OCI-M2 (cell line): ENCODE measurements around the gene IGF2.

Source experiments
- DNase-seq: peaks from one replicate; lab custom pipeline; 2025; ENCODE audit not compliant: unreplicated experiment; lab: John Stamatoyannopoulos, UW

The IGF2 gene

DNA sequence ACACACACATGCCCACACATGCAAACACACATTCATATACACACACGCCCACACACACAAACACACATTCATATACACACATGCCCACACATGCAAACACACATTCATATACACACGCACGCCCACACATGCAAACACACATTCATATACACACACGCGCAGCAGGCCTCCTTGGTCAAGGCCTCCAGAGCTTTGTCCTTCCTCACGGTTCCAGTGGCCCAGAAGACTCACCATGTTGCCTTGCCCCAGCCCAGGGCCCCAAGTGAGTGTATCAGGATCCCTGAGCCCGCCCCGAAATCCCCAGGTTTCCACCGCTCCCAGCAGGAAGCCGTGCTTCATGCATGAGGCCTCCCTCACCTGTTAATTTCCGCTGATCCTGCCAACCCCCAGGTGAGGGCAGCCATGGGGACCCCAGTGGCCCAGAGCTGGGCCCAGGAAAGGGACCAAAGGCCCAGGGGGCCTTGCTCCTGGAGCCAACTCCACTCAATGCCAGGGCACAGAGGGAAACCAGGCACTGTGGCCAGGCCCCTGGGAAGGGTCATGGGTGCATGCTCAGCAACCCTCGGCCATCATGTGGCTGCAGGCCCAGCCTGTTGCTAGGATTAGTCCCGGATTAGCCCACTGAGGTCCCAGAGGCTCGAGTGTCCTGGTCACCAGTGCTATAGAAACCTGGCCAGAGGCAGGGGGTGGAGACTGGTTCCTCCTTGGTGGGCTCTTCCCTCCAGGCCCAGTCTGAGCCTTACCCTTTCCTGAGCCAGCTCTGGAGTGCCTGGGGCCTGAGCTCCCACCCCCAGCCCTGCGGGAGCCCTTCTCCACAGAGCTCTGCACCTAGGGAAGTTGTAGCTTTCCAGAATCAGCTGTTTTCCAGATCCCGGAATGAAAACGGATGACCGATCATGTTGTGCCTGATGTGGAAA is 34.4 kb downstream of the IGF2 start:
- no peak for DNase-seq

- DNase-seq = no peak
Observed at GRCh38 chr11:2103668-2104523, 35.3 kb downstream of the IGF2 start.

DNA sequence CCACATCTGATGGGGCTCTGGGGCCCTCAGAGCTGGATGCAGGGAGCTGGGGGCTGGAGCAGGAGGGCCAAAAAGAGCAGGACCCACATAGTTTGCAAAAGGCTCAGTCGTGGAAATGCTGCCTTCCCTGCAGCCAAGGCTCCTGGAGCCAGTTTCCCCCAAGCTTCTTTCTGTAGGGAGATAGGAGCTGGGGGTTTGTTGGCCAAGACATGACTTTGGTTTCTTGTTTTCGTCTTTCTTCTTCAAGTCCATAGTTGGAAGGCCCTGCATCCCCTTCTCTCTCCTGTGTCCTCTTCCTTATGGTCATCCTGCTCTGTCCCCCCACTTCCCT is 36.3 kb downstream of the IGF2 start:
- DNase-seq = no peak

- DNase-seq = no peak
Observed at GRCh38 chr11:2102132-2102882, 36.9 kb downstream of the IGF2 start.

DNA sequence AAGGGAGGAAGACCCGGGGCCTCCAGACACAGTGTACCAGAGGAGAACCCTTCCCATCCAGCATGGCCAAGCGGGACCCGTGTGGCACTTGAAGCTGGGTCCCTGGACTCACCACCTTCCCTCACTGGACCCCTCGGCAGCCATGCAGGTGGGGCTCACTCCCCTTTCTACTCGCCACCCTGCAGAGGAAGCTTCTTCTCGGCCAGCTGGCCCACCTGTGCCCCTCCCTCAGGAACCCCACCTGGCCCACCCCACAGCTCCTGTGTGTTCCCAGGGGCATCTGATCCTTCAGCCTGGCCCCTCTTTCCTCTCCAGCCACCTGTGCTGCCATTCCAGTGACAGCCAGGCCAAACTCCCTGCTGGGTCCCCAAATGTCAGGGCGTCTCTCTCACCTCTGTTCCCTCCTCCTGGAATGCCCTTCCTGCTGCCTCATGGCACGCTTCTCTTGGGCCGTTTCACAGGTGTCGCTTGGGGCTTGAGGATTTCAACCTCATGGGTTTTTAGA is 38.0 kb downstream of the IGF2 start:
- DNase-seq = no peak

DNA sequence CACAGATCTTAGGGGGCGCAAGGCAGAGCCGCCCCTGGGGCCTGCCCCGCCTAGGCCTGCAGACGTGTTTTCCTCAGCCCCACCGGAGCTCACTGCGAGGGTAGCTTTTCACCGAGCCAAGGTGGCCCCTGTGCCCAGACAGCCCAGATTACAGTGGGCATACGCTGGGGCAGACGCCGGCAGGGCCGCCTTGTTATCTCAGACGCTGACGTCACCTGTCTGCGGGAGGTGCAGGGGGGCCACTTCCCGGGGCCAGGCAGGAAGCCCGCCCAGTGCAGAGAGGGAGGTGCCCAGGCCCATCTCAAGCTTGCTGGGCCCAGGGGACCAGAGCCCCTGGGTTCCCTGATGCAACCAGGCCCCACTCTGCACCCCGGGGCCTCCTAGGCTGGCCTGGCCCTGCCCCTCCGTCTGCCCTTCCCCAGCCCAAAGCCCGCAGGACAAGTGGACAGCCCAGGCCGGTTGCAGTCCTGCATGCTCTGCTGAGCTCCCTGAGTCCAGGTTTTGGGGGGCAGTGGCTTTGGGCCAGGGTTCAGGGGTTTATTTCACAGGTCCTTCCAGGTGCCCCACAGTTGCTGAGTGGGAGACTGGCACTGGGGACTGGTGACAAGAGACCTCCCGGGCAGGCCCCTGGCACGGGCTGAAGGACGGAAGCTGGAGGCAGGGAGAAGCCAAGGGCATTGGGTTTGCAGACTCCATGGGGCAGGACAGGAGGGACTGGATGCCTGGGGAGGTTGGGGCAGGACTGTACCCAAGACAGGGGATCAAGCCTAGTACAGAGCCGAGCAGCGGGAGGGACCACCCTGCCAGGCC is 38.6 kb downstream of the IGF2 start:
- DNase-seq = no peak

DNA sequence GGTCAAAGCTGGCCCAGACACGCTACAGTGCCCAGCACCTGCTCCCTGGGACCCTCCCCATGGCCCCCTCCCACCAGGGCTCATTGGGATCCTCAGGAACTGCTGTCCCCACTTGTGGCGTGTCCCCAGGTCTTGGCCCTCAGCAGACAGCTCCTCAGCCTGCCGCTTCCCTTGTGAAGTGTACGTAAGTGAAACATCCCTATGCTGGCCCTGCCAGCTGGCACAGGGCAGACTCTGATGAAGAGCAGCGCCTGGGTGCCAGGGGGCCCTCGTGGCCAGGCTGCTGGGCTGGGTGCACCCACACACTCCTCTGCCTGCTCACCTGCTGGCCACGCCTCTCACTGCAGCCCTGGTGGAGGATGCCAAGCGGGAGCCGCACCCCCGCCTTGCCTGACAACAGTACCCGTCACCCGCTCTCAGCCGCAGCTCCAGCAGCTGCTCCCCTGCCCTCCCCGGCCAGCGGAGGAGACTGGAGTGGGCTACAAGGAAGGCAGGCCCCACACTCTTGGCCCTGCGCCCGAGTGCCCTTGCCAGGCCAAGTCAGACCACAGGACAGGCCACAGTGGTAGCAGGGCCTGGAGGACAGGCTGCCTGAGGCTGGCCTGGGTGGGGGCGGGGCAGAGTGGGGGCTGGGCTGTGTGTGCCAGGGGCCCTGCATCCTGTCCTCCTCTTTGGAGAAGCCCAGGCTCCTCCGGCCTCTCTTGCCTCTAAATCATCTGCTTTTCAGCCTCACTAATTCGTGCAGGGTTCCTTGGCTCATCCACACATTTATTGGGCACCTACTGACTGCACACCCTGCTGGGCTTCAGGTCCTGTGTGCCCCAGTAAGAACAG is 39.5 kb downstream of the IGF2 start:
- no peak for DNase-seq

- no peak for DNase-seq
Observed at GRCh38 chr11:2098691-2099515, 40.3 kb downstream of the IGF2 start.

DNA sequence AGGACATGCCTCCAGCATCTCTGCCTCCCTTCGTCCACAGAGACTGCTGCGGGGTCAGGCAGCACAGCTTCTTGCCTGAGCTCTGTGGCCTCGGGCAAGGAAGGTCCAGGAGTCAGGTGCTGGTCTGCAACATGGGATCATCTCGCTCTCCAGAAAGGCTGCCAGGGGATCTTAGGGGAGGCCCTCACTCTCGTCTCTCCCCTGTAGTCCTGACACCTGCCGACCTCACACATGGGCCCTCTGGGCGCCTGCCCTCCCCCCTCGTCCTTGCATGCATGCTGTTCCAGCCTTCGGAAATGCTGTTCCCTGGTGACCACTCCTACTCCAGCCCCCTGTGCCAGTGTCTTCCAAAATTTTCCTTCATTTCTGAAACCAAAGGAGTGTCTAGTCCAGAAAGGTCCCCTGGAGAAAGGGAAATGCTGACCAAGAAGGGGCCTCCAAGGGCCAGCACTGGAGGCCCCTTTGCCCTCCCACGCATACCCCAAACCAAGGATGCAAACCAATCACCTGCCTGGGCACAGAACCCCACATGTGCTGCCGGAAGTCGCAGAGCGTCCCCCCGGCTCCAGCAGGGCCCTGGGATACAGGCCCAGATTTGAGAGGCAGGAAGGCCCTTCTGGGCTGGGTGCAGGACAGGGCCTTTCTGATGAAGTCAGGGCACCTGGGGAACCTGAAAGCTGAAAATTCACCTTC is 41.0 kb downstream of the IGF2 start:
- no peak for DNase-seq

DNA sequence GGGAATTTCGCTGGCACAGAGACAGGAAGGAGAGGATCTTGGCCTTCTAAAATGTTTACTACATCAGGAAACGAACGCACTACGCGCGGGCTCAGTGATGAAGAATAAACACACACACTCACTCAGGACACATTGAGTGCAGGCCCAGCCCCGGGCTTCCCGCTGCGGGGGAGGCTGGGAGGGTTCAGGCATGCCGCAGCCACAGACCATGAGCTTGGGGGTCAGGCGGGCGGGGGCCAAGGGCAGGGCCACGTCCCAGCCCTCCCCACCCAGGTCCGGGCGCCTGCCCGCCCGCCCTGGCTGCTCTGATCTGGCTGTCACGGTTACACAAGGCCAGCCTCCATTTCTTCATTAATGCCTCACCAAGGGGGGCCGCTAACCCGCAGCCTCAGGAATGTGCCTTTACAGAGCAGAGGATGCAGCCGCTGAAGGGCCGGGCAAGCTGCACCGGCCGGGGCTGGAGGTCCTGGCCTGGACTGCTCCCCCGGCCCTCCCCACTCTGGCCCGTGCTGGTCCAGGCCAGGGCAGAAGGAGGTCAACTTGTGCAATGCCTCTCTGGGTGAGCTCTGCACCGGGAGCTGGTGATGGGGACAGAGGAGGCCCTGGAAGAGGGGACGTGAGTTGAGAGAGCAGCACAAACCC is 41.7 kb downstream of the IGF2 start:
- no peak for DNase-seq

DNA sequence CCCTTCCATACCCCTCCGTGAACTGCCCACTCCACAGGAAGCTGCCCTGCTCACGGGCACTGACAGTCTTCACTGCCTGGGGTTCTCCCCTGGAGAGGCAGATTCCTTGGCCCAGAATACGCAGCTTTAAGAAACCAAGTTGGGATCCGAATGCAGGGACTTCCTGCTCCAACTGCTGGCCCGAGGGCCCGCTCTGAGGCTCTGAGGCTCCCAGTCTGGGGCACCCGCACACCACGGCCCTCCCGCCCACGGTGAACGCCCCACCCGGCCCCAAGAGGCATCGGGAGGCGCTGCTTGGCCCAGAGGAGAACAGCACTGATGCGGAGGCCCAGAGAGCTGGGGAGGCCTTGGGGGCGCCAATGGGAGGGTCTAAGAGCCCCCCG is 42.3 kb downstream of the IGF2 start:
- DNase-seq = no peak

GRCh38 chr11:2096011-2096918 is 42.9 kb downstream of the IGF2 start:
- DNase-seq = no peak

DNA sequence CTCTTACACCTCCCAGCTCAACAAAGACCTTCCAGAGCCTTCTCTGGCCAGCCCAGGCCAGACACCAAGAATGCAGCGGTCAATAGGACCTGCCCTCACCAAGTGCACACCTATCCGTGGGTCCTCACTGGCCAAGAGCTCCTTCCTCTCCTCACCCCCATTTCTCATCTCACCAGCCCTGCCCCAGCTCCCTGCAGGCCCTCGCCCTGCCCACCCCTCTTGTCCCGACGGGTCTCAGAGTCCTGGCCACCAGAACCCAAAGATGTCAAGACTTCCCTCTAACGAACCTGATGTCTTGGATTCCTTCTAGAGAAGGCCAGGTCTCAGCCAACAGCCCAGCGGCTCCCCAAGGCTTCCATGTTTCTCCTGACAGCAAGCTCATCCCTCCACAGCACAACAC is 43.6 kb downstream of the IGF2 start:
- DNase-seq = no peak

- no peak for DNase-seq
Observed at GRCh38 chr11:2095198-2095520, 44.0 kb downstream of the IGF2 start.

- DNase-seq = no peak
Observed at GRCh38 chr11:2094354-2095197, 44.6 kb downstream of the IGF2 start.
